Neural cell (in vitro differentiated cells): ENCODE measurements around the gene STX1B. TPM values are rescaled to one million over a fixed set of nuclear protein-coding genes. Genes with fewer than 3 reads are reported as not detected.

Experiments
- H2AFZ ChIP-seq: fragments of 200-600, 300-800 bp; sonication (generic), shearing (Covaris generic); 2 replicates; pipeline ENCODE4 v1.6.0; 2014; ENCODE audit warnings: low read depth, mild to moderate bottlenecking, antibody characterized with exemption, low read length, moderate library complexity
- H3F3A ChIP-seq: fragments of 200-600 bp; shearing (Covaris generic); 2 replicates; pipeline ENCODE4 v1.6.1; 2016; ENCODE audit warnings: mild to moderate bottlenecking, moderate library complexity, mixed read lengths, antibody characterized with exemption, low read length; ENCODE audit not compliant: insufficient read depth, poor library complexity, severe bottlenecking
- H3K27ac ChIP-seq: fragments of 200-600, 300-800 bp; sonication (generic), shearing (Covaris generic); 2 replicates; pipeline ENCODE4 v1.5.1; 2014; ENCODE audit warnings: mild to moderate bottlenecking, low read length, moderate library complexity
- H3K27me3 ChIP-seq: fragments of 300-800, 200-600 bp; sonication (generic), shearing (Covaris generic); 2 replicates; pipeline ENCODE4 v1.6.0; 2014; ENCODE audit warnings: mild to moderate bottlenecking, low read depth, low read length, moderate library complexity; ENCODE audit not compliant: insufficient read depth
- H3K36me3 ChIP-seq: fragments of 300-800, 200-600 bp; sonication (generic), shearing (Covaris generic); 2 replicates; pipeline ENCODE4 v1.5.1; 2014; ENCODE audit warnings: mild to moderate bottlenecking, antibody characterized with exemption, low read length, moderate library complexity; ENCODE audit not compliant: insufficient read depth
- H3K4me2 ChIP-seq: fragments of 300-800, 200-600 bp; sonication (generic), shearing (Covaris generic); 2 replicates; pipeline ENCODE4 v1.6.0; 2014; ENCODE audit warnings: mild to moderate bottlenecking, low read length
- H3K4me3 ChIP-seq: fragments of 300-800, 200-600 bp; sonication (generic), shearing (Covaris generic); 2 replicates; pipeline ENCODE4 v1.5.1; 2014; ENCODE audit warnings: mild to moderate bottlenecking, low read length, moderate library complexity
- H3K79me2 ChIP-seq: fragments of 200-600 bp; shearing (Covaris generic); replicated peaks from 2 replicates; pipeline ENCODE4 v1.6.0; 2014; ENCODE audit warnings: mild to moderate bottlenecking, low read length, moderate library complexity; ENCODE audit not compliant: insufficient read depth
- H3K9ac ChIP-seq: fragments of 300-800, 200-600 bp; sonication (generic), shearing (Covaris generic); 2 replicates; pipeline ENCODE4 v1.6.1; 2016; ENCODE audit warnings: mild to moderate bottlenecking, low read length, mixed read lengths
- H3K9me2 ChIP-seq: fragments of 200-600 bp; shearing (Covaris generic); 2 replicates; pipeline ENCODE4 v1.6.1; 2016; ENCODE audit warnings: mild to moderate bottlenecking, low read length, mixed read lengths; ENCODE audit not compliant: insufficient read depth
- H3K9me3 ChIP-seq: fragments of 200-600, 300-800 bp; sonication (generic), shearing (Covaris generic); 2 replicates; pipeline ENCODE4 v1.6.1; 2016; ENCODE audit warnings: mild to moderate bottlenecking, mixed run types, low read length, moderate library complexity, mixed read lengths
- H4K20me1 ChIP-seq: fragments of 200-600 bp; shearing (Covaris generic); 2 replicates; pipeline ENCODE4 v1.6.1; 2016; ENCODE audit warnings: mild to moderate bottlenecking, mixed run types; ENCODE audit not compliant: insufficient read depth
- EP300 ChIP-seq: fragments of 450-650 bp; conservative IDR thresholded peaks from 2 replicates; pipeline ENCODE4 v1.6.1; 2014; ENCODE audit warnings: antibody characterized with exemption, mild to moderate bottlenecking, moderate library complexity; ENCODE audit not compliant: poor library complexity, severe bottlenecking
- EZH2 ChIP-seq: fragments of 200-600, 300-800 bp; shearing (Covaris generic), sonication (generic); IDR thresholded peaks from 2 replicates; pipeline ENCODE4 v1.6.1; 2014; ENCODE audit warnings: antibody characterized with exemption, low read length, borderline replicate concordance, mild to moderate bottlenecking; ENCODE audit not compliant: insufficient read depth, poor library complexity, severe bottlenecking
- MXI1 ChIP-seq: fragments of 450-650 bp; conservative IDR thresholded peaks from 2 replicates; pipeline ENCODE4 v1.6.1; 2014; ENCODE audit warnings: antibody characterized with exemption, mild to moderate bottlenecking; ENCODE audit not compliant: poor library complexity, severe bottlenecking
- POLR2AphosphoS5 ChIP-seq: IDR thresholded peaks from 2 replicates; pipeline ENCODE4 v1.6.1; 2012
- RAD21 ChIP-seq: fragments of 450-650 bp; conservative IDR thresholded peaks from 2 replicates; pipeline ENCODE4 v1.6.1; 2014; ENCODE audit warnings: antibody characterized with exemption, mild to moderate bottlenecking, moderate library complexity
- SMC3 ChIP-seq: fragments of 450-650 bp; conservative IDR thresholded peaks from 2 replicates; pipeline ENCODE4 v1.6.1; 2014; ENCODE audit warnings: antibody characterized with exemption, mild to moderate bottlenecking, moderate library complexity; ENCODE audit not compliant: poor library complexity
- TAF1 ChIP-seq: IDR thresholded peaks from 2 replicates; pipeline ENCODE4 v1.6.1; 2012; ENCODE audit warnings: low read depth
- polyA plus RNA-seq: library from polyadenylated mRNA; depleted of rRNA; stranded (reverse); fragments of >200 nt; gene quantifications from 2 replicates; pipeline ENCODE4 v1.2.3, GENCODE V29; 2014
- TF ChIP-seq, protein P1 (sequence below): fragments of 450-650 bp; IDR thresholded peaks from 2 replicates; pipeline ENCODE4 v1.5.1; 2014; ENCODE audit warnings: antibody characterized with exemption, mild to moderate bottlenecking, moderate library complexity; ENCODE audit not compliant: poor library complexity, severe bottlenecking
- TF ChIP-seq, protein P2 (sequence below): IDR thresholded peaks from 2 replicates; pipeline ENCODE4 v1.6.1; 2012; ENCODE audit warnings: borderline replicate concordance

STX1B gene
- polyA plus RNA-seq, 1 donor from 2014 or later: 4.5 TPM

DNA sequence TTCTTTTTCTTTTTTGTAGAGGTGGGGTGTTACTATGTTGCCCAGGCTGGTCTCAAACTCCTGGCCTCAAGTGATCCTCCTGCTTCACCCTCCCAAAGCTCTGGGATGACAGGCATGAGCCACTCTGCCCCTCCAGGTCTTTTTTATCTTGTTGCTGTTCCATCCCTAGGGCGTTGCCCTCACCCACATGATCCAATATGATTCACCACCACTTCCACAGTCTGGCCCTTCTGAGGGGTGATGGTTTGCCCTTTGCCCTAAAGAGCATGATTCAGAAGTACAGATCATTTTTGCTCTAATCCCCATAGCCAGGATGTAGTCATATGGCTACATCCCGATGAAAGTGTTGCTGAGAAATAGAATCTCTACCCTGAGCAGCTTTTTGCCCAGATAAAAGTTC is 41.7 kb upstream of the STX1B start:
- Histone ChIP-seq H3K4me3 (no peak overlapping the region), H3K4me2 (no peak overlapping the region), H3K79me2 (no peaks in the 10 kb centered on the region), H4K20me1 (no peaks in the 10 kb centered on the region), H3K27me3 (no peaks in the 10 kb centered on the region), H3K9me3 (no peaks in the 10 kb centered on the region), H3K36me3 (no peaks in the 10 kb centered on the region), H3K27ac (no peak overlapping the region), H3K9me2 (no peaks in the 10 kb centered on the region), H2AFZ (no peak overlapping the region), H3K9ac (no peak overlapping the region), H3F3A (no peaks in the 10 kb centered on the region)
- TF ChIP-seq, protein P1, sequence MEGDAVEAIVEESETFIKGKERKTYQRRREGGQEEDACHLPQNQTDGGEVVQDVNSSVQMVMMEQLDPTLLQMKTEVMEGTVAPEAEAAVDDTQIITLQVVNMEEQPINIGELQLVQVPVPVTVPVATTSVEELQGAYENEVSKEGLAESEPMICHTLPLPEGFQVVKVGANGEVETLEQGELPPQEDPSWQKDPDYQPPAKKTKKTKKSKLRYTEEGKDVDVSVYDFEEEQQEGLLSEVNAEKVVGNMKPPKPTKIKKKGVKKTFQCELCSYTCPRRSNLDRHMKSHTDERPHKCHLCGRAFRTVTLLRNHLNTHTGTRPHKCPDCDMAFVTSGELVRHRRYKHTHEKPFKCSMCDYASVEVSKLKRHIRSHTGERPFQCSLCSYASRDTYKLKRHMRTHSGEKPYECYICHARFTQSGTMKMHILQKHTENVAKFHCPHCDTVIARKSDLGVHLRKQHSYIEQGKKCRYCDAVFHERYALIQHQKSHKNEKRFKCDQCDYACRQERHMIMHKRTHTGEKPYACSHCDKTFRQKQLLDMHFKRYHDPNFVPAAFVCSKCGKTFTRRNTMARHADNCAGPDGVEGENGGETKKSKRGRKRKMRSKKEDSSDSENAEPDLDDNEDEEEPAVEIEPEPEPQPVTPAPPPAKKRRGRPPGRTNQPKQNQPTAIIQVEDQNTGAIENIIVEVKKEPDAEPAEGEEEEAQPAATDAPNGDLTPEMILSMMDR: no peak
- TF ChIP-seq TAF1: no peak
- TF ChIP-seq POLR2AphosphoS5: no peak
- no peak for TF ChIP-seq EZH2
- TF ChIP-seq MXI1: no peak
- TF ChIP-seq EP300: no peak
- TF ChIP-seq RAD21: no peak
- TF ChIP-seq, protein P2, sequence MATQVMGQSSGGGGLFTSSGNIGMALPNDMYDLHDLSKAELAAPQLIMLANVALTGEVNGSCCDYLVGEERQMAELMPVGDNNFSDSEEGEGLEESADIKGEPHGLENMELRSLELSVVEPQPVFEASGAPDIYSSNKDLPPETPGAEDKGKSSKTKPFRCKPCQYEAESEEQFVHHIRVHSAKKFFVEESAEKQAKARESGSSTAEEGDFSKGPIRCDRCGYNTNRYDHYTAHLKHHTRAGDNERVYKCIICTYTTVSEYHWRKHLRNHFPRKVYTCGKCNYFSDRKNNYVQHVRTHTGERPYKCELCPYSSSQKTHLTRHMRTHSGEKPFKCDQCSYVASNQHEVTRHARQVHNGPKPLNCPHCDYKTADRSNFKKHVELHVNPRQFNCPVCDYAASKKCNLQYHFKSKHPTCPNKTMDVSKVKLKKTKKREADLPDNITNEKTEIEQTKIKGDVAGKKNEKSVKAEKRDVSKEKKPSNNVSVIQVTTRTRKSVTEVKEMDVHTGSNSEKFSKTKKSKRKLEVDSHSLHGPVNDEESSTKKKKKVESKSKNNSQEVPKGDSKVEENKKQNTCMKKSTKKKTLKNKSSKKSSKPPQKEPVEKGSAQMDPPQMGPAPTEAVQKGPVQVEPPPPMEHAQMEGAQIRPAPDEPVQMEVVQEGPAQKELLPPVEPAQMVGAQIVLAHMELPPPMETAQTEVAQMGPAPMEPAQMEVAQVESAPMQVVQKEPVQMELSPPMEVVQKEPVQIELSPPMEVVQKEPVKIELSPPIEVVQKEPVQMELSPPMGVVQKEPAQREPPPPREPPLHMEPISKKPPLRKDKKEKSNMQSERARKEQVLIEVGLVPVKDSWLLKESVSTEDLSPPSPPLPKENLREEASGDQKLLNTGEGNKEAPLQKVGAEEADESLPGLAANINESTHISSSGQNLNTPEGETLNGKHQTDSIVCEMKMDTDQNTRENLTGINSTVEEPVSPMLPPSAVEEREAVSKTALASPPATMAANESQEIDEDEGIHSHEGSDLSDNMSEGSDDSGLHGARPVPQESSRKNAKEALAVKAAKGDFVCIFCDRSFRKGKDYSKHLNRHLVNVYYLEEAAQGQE: no peak
- no peak for TF ChIP-seq SMC3

DNA sequence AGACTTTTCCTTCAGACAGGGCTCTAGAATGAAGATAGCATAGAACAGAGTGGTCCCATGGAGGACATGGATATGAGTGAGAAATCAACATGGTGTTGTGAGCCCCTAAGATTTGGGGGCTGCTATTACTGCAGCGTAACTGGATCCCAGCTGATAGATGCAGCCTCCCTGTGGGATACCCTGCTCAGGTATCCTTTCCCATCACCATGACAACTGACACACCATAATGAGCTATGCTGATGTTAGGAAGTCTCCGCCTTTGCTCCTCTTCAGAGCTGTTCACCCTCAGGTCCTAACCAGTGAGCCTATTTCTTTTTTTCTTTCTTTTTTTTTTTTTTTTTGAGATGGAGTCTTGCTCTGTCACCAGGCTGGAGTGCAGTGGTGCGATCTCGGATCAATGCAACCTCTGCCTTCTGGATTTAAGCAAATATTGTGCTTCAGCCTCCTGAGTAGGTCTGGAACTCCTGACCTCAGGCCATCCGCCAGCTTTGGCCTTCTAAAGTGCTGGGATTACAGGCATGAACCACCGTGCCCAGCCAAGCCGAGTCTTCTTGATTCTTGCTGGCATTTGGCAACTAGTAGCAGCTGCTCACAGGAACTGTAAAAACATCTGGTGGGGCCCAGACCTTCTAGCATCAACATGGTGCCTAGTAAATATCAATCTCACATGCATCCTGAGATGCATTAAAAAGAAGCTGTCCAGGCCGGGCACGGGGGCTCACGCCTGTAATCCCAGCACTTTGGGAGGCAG is 40.0 kb upstream of the STX1B start:
- no peaks in the 10 kb centered on the region for H3F3A ChIP-seq
- H3K27me3 ChIP-seq: no peaks in the 10 kb centered on the region
- H3K9me2 ChIP-seq: no peaks in the 10 kb centered on the region
- H3K9me3 ChIP-seq: no peaks in the 10 kb centered on the region
- no peak overlapping the region for H3K4me2 ChIP-seq
- no peaks in the 10 kb centered on the region for H4K20me1 ChIP-seq
- H2AFZ ChIP-seq: no peak overlapping the region
- no peaks in the 10 kb centered on the region for H3K79me2 ChIP-seq
- peak overlapping the region; percentile 15 for H3K4me3 ChIP-seq
- H3K36me3 ChIP-seq: no peaks in the 10 kb centered on the region
- no peak overlapping the region for H3K27ac ChIP-seq
- no peak for TF ChIP-seq SMC3
- TF ChIP-seq, protein P1: no peak
- TF ChIP-seq POLR2AphosphoS5: no peak
- no peak for TF ChIP-seq MXI1
- no peak for TF ChIP-seq RAD21
- TF ChIP-seq EP300: no peak
- TF ChIP-seq EZH2: no peak
- TF ChIP-seq TAF1: no peak
- TF ChIP-seq, protein P2: no peak
- no peak overlapping the region for H3K9ac ChIP-seq
